SK-N-MC (cell line): ENCODE measurements around the gene ADH7.

Experiments
- EZH2 ChIP-seq: fragments of 200-600 bp; sonication (generic); IDR thresholded peaks from one replicate; pipeline ENCODE4 v1.6.1; 2017; ENCODE audit warnings: antibody characterized with exemption
- FOXP2 ChIP-seq: optimal IDR thresholded peaks from 2 replicates; pipeline ENCODE3; 2011; ENCODE audit warnings: mild to moderate bottlenecking, moderate library complexity; ENCODE audit not compliant: insufficient read depth; ENCODE audit errors: extremely low read length, control extremely low read depth
- POLR2AphosphoS5 ChIP-seq: IDR thresholded peaks from 2 replicates; pipeline ENCODE4 v1.6.1; 2012; ENCODE audit warnings: mild to moderate bottlenecking, low read depth, low read length, borderline replicate concordance

DNA sequence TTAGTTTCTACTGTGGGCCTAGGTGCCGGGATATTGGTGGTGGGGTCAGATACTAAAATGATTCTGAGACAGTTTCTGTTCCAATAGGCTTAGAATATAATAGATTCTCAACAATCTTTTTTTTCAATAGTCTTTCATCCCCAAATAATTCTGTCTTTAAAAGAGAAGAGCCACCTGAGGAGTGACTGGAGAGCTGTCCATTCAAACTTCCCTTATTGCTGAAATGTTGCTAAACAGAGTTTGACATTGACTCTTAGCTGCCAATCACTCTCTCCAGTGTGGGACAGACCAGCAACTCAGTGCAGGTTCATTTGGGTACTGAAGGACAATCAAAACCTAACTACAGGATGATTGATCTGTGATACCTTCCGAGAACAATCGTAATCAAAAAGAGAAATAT lies 12.4 kb upstream of the ADH7 start:
- TF ChIP-seq POLR2AphosphoS5 (no peak), EZH2 (no peak), FOXP2 (no peak)
